Caco-2 (cell line): ENCODE results near the gene ATP2C1. TPM values are rescaled to one million over a fixed set of nuclear protein-coding genes. Genes with fewer than 3 reads are reported as not detected.

ENCODE experiments used
- BruUV-seq: library from RNA; stranded (reverse); fragments of 400-500 nt; replicated peaks from 2 replicates; lab custom pipeline; 2021; lab: Mats Ljungman, UMichigan
- CTCF ChIA-PET: fragments of 300-600 bp; sonication (Branson Sonifier 250); formaldehyde crosslinking; loops from one replicate; lab custom pipeline; 2022; ENCODE audit warnings: antibody characterized with exemption; lab: Charles Lee
- POLR2A ChIA-PET: fragments of 300-600 bp; sonication (Branson Sonifier 250); formaldehyde crosslinking; loops from one replicate; lab custom pipeline; 2022; ENCODE audit warnings: antibody characterized with exemption; lab: Charles Lee
- DNase-seq, 2 experiments: peaks; one replicate each; pipeline versions ENCODE4 v3.0.0 to v3.0.0-alpha.2; 2020 to 2022
- H3K27me3 ChIP-seq: replicated peaks from 2 replicates; pipeline ENCODE4 v1.6.0; 2011; ENCODE audit warnings: low read length; ENCODE audit not compliant: control insufficient read depth, insufficient read depth
- H3K36me3 ChIP-seq: 2 replicates; pipeline ENCODE4 v1.5.1; 2011; ENCODE audit warnings: low read length; ENCODE audit not compliant: control insufficient read depth, insufficient read depth
- H3K4me1 ChIP-seq: fragments of 250-450 bp; sonication (Bioruptor Pico); 2 replicates; pipeline ENCODE4 v1.5.1; 2020; ENCODE audit warnings: mild to moderate bottlenecking
- H3K4me3 ChIP-seq: 2 replicates; pipeline ENCODE4 v1.5.1; 2011; ENCODE audit warnings: low read depth, mild to moderate bottlenecking, control low read depth, low read length
- H3K9me3 ChIP-seq: fragments of 250-450 bp; sonication (Bioruptor Pico); 2 replicates; pipeline ENCODE4 v1.5.1; 2020; ENCODE audit warnings: mild to moderate bottlenecking, moderate library complexity
- H3K27ac Mint-ChIP-seq: one replicate; pipeline ENCODE4 v1.8.0; 2022; ENCODE audit warnings: mixed read lengths; ENCODE audit not compliant: unreplicated experiment
- H3K27me3 Mint-ChIP-seq: one replicate; pipeline ENCODE4 v1.8.0; 2022; ENCODE audit warnings: mixed read lengths; ENCODE audit not compliant: insufficient read depth, unreplicated experiment
- H3K36me3 Mint-ChIP-seq: one replicate; pipeline ENCODE4 v1.8.0; 2022; ENCODE audit warnings: mild to moderate bottlenecking, mixed read lengths; ENCODE audit not compliant: insufficient read depth, unreplicated experiment
- H3K4me1 Mint-ChIP-seq: one replicate; pipeline ENCODE4 v1.8.0; 2022; ENCODE audit warnings: low read depth, mixed read lengths; ENCODE audit not compliant: unreplicated experiment
- H3K4me3 Mint-ChIP-seq: one replicate; pipeline ENCODE4 v1.8.0; 2022; ENCODE audit warnings: mild to moderate bottlenecking, moderate library complexity, mixed read lengths; ENCODE audit not compliant: unreplicated experiment
- H3K9me3 Mint-ChIP-seq: one replicate; pipeline ENCODE4 v1.8.0; 2022; ENCODE audit warnings: mixed read lengths; ENCODE audit not compliant: unreplicated experiment
- CTCF ChIP-seq, 2 experiments: fragments of 200-600 bp in 1 of 2; IDR thresholded peaks; 1 replicate in 1 of 2; 2 replicates in 1 of 2; pipeline versions ENCODE4 v1.5.1 to v1.8.0; 2011 to 2022; ENCODE audit warnings: antibody characterized with exemption in 1 of 2, control low read depth in 1 of 2, inconsistent platforms in 1 of 2, low read depth in 1 of 2, low read length in 1 of 2, mild to moderate bottlenecking in 1 of 2, moderate library complexity in 1 of 2; ENCODE audit not compliant: insufficient read depth in 1 of 2, severe bottlenecking in 1 of 2, unreplicated experiment in 1 of 2
- intact Hi-C: fragments of 100-400 bp; cut with micrococcal nuclease; formaldehyde crosslinking; loops from one replicate; pipeline ENCODE4 v1.10.0; 2022; ENCODE audit not compliant: unreplicated experiment
- total RNA-seq: library from RNA; stranded (reverse); gene quantifications from 2 replicates; pipeline ENCODE4 v1.2.3, GENCODE V29; 2022

The ATP2C1 gene
- total RNA-seq, 1 experiment from 2014 or later: 64.9 TPM

GRCh38 chr3:130878464-130878863 lies 15.4 kb upstream of the ATP2C1 start:
- no peaks in the 10 kb centered on the region for H3K9me3 Mint-ChIP-seq
- Histone ChIP-seq H3K4me1 (no peaks in the 10 kb centered on the region), H3K9me3 (peaks cover 9% of the 10 kb centered on the region), H3K4me3 (no peak overlapping the region), H3K27me3 (no peaks in the 10 kb centered on the region), H3K36me3 (no peaks in the 10 kb centered on the region)
- ChIA-PET POLR2A (no interaction called here), CTCF (no interaction called here)
- TF ChIP-seq CTCF (IDR thresholded peaks at IDR 0.05; ENCODE audit: insufficient read depth in 1 of 2, low read depth in 1 of 2, low read length in 1 of 2, severe bottlenecking in 1 of 2, unreplicated experiment in 1 of 2): no peak
- intact Hi-C loops: no loop called here
- peaks cover 13% of the 10 kb centered on the region for H3K27me3 Mint-ChIP-seq
- H3K4me3 Mint-ChIP-seq: no peak overlapping the region
- no peak overlapping the region for H3K27ac Mint-ChIP-seq
- H3K36me3 Mint-ChIP-seq: no peaks in the 10 kb centered on the region
- no TSS peak for BruUV-seq
- DNase-seq: no peak
- no peaks in the 10 kb centered on the region for H3K4me1 Mint-ChIP-seq

- Mint-ChIP-seq H3K27me3 (no peaks in the 10 kb centered on the region), H3K9me3 (no peaks in the 10 kb centered on the region), H3K27ac (no peak overlapping the region), H3K4me3 (no peak overlapping the region), H3K4me1 (no peaks in the 10 kb centered on the region), H3K36me3 (peaks cover 12% of the 10 kb centered on the region)
- Histone ChIP-seq H3K4me1 (no peaks in the 10 kb centered on the region), H3K9me3 (no peaks in the 10 kb centered on the region; the same call in 1 of the 2 replicates), H3K4me3 (no peak overlapping the region), H3K27me3 (no peaks in the 10 kb centered on the region), H3K36me3 (no peaks in the 10 kb centered on the region)
- TF ChIP-seq CTCF (IDR thresholded peaks at IDR 0.05; ENCODE audit: insufficient read depth in 1 of 2, low read depth in 1 of 2, low read length in 1 of 2, severe bottlenecking in 1 of 2, unreplicated experiment in 1 of 2): no peak
- DNase-seq: no peak
- intact Hi-C loops: no loop called here
- POLR2A ChIA-PET: no interaction called here
- no TSS peak for BruUV-seq
- CTCF ChIA-PET: no interaction called here
Observed at GRCh38 chr3:130889416-130889946, 4.4 kb upstream of the ATP2C1 start.

- Histone ChIP-seq H3K4me3 (peak overlapping the region; percentile 93), H3K36me3 (no peaks in the 10 kb centered on the region), H3K27me3 (no peaks in the 10 kb centered on the region), H3K9me3 (no peaks in the 10 kb centered on the region), H3K4me1 (peaks cover 14% of the 10 kb centered on the region)
- ChIA-PET POLR2A (interaction anchor here (1.4 kb wide), 1 partner anchor 145 kb away, joined by 6 read pairs; no protein-coding TSS in a partner anchor), CTCF (interaction anchor here (1.0 to 2.1 kb wide), 4 partner anchors 132 to 192 kb away, joined by 3 to 7 read pairs (median 3); no protein-coding TSS in a partner anchor)
- H3K4me1 Mint-ChIP-seq: peaks cover 19% of the 10 kb centered on the region
- H3K36me3 Mint-ChIP-seq: peaks cover 19% of the 10 kb centered on the region
- intact Hi-C loops: loop anchor here (1.0 to 10.0 kb wide), 5 partner anchors 133 to 618 kb away; partner anchors contain the start of genes ASTE1, NEK11 and PIK3R4
- H3K4me3 Mint-ChIP-seq: peak overlapping the region; percentile 90
- H3K9me3 Mint-ChIP-seq: no peaks in the 10 kb centered on the region
- no peaks in the 10 kb centered on the region for H3K27me3 Mint-ChIP-seq
- peak; percentile 64 to 77 for TF ChIP-seq CTCF (IDR thresholded peaks at IDR 0.05; ENCODE audit: insufficient read depth in 1 of 2, low read depth in 1 of 2, low read length in 1 of 2, severe bottlenecking in 1 of 2, unreplicated experiment in 1 of 2)
- peak; percentile 60 to 69 for DNase-seq
- BruUV-seq: no TSS peak
- peak overlapping the region; percentile 94 for H3K27ac Mint-ChIP-seq
Observed at GRCh38 chr3:130892759-130893375, 1.0 kb upstream of the ATP2C1 start.
